ENCODE results near the gene PALD1.

GRCh38 chr10:70585578-70586169, 107.1 kb downstream of the PALD1 start:
- TF ChIP-seq, protein P1, sequence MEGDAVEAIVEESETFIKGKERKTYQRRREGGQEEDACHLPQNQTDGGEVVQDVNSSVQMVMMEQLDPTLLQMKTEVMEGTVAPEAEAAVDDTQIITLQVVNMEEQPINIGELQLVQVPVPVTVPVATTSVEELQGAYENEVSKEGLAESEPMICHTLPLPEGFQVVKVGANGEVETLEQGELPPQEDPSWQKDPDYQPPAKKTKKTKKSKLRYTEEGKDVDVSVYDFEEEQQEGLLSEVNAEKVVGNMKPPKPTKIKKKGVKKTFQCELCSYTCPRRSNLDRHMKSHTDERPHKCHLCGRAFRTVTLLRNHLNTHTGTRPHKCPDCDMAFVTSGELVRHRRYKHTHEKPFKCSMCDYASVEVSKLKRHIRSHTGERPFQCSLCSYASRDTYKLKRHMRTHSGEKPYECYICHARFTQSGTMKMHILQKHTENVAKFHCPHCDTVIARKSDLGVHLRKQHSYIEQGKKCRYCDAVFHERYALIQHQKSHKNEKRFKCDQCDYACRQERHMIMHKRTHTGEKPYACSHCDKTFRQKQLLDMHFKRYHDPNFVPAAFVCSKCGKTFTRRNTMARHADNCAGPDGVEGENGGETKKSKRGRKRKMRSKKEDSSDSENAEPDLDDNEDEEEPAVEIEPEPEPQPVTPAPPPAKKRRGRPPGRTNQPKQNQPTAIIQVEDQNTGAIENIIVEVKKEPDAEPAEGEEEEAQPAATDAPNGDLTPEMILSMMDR (IDR thresholded peaks at IDR 0.05): no peak
- TF ChIP-seq POLR2AphosphoS5 (IDR thresholded peaks at IDR 0.05): no peak

Data from esophagus muscularis mucosa (tissue), 3 donors.